T follicular helper cell (primary cell): ENCODE data around the gene USE1.

Experiments
- DNase-seq: peaks from one replicate; pipeline ENCODE4 v3.0.0-alpha.2; 2020; ENCODE audit warnings: low read depth

USE1 gene

DNA sequence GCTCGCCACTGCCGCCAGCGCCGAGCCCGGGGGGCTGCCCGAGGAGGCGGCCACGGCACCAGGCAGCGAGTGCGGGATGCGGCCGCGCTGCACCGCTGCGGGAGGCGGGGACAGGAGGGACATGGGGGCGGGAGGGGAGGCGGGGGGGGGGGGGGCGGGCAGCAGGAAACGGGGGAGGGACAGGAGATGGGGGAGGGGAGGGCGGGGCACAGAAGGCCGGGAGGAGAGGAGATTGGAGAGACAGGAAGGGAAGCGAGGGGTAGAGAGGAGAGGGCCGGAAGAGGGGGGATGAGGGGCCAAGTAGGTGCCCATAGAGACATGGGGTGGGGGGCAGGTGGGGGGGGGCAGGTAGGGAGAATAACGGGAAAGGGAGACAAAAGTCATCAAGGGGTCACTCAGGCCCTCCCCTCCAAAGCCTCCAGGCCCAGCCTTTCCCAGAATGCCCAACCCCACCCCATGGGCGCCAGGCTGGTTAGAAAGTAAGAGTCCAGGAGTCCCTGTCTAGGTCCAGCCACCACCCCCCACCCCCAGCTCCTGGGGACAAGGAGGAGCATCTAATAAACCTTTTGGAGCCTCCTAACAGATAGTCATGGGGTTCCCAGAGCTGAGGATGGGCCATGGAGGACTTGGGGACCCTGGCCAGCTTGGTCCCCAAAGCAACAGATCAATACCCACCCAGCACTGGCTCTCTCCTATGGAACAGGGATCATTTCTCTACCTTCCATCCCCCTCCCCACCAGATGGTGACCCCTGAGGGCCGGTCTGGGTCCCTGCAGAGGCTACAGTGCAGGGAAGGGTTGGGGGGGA is 21.0 kb downstream of the USE1 start:
- DNase-seq: no peak

DNA sequence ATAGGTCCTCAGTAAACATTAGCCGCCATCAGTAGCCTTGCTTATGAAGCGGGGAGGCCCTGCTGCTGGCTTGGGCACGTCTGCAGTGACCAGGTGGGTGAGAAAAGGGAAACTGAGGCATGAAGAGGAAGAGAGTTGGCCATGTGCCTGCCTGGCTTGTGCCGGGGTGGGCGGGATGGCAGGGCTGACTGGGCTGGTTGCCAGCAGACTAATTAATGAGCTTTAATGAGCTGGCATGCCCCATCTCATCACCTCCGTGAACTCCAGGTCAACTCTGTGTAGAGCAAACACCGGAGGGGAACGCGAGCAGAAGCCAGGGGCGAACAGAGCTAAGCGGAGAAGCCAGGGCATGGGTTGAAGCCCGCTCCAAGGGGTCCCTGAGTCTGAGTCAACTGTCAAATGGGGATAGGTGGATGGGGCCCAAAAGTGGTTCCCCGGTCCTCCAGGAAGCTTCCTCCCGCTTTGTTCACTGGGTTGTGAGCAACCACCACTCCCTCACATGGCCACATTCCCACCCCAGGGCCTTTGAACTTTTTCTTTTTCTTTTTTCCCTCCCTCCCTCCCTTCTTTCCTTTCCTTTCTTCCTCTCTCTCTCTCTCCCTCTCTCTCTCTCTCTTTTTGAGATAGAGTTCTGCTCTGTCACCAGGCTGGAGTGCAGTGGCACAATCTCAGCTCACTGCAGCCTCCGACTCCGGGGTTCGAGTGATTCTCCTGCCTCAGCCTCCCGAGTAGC is 21.8 kb downstream of the USE1 start:
- no peak for DNase-seq

DNA sequence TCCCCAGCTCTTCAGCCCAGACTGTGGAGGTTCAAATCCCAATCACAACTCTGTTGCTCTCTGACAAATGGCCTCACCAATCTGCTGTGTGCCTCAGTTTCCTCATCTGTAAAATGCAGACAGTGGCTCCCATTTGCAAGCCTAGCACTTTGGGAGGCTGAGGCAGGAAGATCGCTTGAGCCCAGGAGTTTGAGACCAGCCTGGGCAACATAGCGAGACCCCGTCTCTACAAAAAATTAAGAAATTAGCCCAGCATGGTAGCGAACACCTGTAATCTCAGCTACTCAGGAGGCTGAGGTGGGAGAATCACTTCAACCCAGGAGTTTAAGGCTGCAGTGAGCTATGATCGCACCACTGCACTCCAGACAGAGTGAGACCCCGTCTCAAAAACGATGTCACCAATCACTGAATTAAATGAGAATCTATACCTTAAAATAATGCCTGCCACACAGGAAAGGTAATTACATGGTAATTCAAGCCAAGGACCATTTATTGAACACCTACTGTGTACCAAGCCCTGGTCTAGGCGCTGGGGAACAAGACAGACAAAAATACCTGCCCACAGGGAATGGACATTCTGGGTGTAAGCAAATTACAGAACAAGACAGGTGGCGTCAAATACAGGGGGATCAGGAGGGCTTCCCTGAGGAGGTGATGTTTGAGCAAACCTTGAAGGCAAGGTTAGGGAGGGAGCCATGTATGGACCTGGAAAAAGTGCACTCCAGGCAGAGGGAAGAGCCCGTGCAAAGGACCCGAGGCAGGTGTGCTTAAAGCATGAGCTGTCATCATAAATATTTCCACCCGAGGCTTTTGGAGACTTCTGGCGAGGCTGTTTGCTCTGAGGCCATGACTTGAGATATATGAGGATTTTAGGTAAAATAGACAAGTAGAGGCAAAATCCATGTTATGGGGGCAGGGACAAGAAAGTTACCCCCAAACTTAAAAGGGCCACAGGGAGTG is 22.9 kb downstream of the USE1 start:
- DNase-seq: no peak

DNA sequence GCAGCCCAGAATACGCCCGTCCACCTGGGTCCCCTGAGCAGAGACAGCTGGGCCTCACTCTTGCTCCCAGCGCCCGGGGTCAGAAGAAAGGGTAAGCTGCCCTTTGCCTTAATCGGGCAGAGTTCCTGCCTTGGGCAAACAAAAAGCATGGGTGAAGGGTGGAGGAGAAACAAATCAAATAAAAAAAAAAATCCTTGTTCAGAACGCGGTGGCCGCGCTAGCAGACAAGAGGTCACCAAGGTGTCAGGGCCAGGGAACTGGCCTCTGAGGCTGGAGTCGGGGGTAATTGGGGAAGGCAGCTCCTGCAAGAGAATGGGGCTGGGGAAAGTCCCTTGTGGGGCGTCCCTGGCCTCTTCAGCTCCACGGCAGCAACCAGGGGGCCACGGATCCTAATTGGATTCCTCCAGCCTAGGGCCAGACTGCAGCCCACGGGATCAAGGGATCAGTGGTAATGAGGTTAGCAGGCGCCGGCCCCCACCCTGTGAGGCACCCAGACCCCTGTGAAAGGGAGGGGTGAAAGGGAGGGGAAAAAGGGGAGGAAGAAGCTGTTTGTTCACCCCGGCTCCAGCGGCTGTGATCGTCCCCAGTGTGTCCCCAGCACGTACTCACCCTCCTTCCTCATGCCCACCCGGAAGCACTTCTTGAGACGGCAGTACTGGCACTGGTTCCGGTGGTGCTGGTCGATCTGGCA is 25.1 kb downstream of the USE1 start:
- no peak for DNase-seq

DNA sequence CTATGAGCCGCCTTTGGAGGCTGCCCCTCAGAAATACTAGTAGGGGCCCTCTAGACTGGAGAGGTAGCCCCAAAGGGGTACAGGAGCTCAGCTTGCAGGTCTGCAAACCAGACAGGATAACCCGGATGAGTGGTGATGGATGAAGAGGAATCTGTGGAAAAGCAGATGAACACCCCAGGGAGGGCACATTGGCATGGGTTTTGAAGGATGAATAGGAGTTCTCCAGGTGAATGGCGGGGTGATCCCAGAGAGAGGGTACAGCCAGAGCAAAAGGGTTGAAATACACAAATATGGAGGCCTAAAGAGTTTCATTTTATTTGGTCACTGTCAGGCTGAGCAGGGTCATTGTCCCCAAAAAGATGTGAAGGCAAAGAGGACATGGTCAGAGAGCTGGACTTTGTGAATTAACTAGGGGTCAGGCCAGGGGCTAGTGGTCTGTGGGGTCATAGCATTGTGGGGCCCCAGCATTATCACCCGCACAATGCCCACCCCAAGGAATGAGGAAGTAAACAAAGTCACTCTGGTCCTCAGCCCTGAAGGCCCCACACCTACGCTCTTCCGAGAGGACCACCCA is 25.8 kb downstream of the USE1 start:
- DNase-seq: no peak

DNA sequence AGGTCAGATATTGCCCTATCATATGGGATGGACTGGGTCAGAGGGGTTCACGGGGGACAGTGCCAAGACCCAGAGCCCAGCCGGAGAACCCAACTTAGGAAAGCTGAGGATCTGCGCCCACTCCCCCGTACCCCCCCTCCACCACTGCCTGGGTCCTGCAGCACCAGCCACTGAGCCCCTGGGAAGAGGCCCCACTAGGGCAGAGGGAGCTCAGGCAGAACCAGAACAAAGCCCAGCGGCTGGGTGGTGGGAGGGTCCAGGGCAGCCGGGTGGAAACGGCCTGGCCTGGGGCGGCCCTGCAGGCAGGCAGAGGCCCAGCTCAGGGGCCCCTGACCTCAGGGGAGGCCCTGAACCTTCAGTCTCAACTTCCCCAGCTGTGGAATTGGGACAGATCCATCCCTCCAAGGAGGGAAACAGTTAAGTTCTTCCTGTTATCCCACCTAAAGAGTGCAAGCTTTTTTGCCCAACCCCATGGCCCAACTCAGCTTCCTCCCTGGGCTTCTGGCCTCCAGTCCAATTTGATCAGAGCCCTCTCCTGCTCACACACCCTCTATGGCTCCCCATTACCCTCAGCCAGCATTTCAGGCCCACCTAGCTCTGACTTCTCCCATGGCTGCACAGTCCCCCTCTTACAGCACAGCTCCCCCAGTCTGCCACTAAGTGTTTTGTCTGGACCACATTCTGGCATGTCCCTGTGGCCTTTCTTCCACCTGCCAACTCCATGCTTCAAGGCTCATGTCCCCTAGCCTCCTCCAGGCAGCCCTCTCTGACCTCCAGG is 27.5 kb downstream of the USE1 start:
- DNase-seq: no peak

DNA sequence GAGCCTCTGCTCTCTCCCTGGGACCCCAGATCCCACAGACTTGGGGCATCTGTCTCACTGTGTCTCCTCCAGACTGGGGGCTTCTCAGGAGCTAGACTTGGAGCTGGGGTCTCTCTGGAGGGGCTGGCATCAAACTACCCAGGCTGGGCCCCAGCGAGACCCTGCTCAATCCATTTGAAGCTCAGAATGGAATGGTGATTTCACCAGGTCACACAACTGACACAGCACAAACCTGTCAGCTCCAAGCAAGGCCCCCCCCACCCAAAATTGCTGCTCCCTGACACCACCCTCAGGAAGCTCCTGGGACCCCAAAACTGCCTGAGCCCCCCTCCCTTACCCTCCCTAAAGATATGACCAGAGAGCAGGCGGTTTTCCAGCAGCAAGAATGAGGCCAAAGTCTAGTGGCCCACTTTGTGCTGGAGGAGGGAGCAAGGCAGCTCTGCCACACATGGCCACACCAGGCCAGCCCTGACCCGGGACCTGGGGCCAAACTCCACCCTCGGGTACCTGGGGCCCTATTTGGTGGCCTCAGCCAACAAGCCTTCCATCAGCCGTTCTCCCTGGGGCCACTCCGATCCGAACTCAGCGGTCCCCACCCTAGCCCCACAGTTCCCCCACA is 28.2 kb downstream of the USE1 start:
- no peak for DNase-seq

DNA sequence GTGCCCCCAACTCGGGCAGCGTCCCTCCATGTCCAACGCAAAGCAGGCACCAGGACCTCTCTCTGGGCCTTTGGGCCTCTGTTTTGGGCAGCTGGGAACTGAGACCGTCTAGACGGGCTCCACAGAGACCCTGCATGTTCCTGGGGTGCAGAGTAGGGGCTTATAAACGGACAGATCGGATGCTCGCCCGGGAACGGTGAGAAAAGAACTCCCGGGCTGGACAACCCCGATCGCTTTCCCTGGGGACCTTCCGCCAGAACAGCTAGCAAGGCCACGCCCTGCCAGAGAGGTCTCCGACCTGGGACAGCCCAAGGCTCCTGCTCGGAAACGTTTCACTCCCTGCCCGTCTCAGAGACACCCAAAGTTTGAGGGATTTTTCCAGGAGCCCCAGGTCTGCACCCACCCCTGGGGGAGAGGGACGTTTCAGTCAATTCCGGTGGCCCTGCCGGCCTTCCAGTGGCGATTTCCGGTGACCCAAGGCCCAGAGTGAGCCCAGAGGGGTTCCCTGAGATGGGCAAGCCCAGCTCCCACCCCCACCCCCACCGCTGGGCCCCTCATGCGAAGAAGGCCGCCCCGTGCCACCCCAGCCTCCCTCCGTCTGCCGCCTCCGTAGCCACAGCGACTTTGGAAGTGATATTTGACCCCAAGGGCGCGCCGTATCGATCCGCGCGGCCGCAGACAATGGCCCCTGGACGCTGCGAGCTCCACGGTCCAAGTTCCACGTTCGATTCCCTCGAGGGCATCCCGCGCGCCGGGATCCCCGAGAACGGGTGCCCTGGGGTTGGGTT is 28.9 kb downstream of the USE1 start:
- DNase-seq: no peak

DNA sequence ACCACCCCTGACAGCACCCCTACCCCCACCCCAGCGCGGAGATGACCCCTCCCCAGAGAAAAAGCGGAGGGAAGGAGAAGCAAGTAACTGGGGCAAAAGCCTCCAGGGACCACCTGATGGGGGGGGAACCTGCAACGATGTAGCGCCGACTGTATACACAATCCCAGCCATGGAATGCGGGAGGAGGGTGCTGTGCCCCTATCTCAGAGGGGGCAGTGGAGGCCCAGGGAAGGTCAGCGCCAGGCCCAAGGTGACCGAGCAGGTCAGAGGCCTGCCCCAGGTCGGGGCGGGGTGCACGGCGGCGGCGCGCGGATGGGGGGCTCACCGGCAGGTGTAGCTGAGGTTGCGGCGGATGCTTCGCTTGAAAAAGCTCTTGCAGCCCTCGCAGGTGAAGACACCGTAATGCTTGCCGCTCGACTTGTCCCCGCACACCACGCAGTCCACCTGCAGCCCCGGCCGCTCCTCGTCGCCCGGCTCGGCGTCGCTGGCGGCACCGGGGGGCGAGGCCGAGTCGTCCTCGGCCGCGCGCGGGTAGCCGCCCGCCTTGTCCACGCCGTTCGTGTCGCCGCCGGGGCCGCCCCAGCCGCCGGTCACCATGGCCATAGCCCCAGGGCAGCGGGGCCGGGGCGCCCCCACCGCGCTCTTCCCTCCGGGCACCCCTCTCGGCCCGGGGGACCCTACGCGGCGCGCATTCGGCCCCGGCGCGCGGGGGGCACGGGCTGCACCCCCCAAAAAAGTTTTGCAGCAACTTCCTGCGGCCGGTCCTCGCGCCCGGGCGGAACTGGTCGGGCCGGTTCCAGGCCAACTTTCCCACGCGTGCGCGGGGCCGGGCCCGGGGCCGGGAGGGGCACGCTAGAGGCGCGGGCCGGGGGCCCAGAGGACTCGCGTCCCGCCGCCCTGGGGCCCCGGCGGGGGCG is 29.7 kb downstream of the USE1 start:
- no peak for DNase-seq

DNA sequence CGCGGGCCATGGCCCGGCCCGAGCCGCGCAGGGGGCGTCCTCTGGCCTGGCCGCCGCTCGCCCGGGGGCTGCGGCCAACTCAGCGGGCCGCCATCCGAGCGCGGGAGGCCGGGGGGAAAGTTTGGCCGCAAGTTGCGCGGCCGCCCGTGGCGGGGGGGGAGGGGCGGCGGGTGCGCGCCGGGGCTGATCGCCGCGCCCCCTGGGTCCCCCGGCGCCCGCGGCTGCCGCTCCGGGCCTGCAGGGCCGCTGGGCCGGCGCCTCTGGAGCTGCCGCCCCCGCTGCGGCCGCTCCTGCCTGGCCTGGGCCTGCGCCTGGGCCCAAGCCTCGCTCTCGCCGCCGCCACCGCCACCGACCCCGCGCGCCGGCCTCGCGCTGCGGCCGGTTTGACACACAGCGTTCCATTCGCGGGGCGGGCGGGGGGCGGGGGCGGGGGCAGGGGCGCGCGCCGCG is 30.4 kb downstream of the USE1 start, which contains the start of gene NR2F6:
TSS of gene NR2F6 (minus strand) at position 385 of the 450 bp plus-strand sequence. CDS start 699 bp downstream, outside the sequence.
- DNase-seq: no peak

DNA sequence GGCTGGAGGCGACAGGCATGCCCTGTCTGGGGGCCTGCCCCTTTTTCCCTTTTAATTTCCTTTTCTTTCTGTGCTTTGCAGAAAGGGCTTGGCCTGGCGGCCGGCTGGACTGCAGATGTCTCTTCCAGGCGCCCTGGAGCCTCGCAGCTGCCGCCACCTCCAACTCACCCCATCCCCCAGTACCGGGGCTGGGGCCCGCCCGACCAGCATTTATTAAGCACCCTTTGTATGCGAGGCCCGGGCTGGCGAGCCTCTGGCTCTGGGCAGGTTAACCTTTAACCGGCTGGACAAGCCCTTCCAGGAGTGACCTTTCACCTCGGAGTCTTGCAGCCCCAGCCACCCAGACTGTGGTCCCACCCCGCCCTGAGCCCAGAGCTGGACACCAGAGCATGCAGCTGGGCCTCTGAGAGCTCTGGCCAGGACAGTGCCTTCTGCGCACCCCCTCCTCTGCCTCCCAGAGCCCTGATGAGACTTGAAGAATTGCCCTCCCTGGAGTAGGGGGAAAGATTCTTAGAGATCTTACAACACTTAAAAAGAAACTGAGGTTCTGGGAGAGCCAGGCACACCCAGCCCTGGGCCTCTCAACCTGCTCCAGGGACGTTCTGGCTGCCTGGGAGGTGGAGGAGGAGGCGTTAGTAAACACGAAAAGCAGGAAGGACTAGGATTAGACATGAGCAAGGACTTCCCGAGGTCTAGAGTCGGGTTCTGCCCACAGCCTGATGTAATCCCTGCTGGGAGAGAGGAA is 31.7 kb downstream of the USE1 start:
- no peak for DNase-seq

DNA sequence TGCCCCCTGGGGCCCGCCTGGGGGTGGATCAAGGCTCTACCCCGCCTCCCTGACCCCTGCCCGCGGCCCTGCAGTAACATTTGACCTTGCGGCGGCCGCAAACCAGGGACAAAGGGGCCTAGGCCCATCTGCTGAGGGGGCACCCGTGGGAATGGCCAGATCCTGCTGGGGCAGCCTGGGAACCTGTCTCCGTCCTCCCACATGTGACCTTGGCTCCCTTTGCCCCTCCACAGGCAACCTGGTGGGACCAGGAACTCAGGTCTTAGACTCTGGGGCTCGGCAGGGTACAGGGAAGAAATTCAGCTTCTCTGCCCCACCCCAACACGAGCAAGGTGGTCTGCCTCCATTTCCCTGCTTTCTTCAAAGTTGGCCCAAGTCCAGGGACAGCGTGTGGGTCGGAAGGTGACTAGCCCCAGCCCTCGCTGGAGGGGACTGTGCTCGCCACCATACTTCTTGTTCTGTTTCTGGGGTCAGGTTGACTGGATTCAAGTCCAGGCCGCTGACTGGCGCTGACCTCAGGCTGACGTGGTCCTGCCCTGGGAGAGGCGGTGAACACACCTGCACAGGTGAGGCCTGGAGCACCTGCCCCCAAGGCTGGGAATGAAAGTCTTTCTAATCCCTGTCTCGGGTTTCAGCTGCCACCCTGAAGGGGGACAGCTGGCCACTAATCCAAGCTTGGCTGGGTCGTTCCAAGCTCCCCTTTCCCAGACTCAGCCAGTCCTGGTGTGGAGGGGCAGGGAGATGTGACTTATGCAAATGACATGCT is 33.0 kb downstream of the USE1 start:
- no peak for DNase-seq

DNA sequence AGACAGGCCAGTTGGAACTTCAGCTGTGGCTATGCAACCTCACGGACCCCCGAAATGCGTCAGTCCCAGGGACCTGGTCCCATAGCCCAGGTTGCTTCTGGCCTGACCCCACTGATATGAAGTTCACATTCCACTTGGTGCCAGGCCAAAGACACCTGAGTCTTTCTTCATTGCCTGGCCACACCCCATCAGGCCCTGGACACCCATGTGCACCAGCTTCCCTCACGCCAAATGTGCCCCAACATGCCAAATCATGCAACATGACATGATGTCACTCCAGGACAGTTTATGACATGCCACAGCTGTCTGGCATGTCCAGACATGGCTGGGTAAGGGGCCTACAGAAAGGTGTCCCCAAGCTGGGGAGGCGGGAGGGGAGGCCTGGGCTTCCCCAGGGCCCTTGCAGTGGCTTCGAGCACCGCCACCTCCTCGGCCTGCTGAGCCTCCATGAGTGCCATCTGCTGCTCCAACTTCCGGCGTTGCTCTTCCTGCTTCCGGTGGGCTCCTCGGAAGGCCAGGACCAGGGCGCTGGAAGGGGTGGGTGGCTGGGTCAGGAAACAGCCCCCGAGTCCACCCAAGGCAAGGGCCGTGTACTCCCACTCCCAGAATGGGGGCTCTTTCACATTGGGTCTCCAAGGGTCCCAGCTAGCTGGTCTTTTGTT is 34.9 kb downstream of the USE1 start:
- no peak for DNase-seq

DNA sequence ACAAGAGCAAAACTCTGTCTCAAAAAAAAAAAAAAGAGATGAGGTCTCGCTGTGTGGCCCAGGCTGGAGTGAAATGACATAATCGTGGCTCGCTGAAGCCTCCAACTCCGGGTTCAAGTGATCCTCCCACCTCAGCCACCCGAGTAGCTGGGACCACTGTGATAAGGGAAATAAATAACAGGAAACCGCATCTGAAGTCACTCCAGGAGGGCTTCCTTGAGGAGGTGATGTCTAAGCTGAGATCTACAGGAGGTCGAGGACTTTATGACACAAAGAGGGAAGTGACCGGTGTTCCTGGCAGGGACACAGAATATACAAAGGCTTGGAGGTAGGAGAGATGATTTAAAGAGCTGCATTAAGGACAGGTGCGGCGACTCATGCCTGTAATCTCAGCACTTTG is 39.5 kb downstream of the USE1 start:
- no peak for DNase-seq

DNA sequence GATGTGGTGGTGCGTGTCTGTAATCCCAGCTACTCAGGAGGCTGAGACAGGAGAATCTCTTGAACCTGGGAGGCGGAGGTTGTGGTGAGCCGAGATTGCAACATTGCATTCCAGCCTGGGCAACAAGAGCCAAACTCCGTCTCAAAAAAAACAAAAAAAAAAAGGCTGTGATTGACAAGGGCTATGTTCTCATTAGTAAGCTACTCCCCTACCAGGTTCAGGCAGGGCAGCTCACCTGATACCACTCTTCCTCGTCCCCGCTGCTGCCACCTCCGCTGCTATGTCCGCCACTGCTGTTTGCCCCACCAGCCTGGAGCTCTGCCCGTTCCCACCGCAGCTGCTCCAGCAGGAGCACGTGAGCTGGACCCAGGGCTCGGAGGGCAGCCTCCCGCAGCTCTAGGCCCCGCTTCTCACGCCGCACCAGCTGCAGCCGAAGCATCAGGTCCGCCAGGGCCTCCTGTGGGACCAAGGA is 40.0 kb downstream of the USE1 start:
- no peak for DNase-seq

DNA sequence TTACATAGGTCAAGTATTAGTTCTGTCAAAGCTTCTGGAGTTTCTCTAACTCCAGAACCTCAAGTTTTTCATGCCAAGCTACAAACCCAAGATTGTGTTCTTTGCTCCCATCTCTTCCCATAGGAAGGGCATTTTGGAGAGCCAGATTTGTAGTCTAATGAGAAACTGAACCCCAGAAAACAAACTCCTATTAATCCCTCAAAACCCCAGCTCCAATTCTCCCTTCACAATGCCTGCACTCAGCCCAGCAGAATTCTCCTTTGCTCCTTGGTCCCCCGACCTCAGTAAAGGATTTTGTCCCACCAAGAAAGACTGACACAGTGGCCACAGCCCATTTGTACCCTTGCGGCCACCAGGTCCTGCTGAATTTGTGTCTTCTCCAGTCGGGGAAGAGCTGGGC is 41.0 kb downstream of the USE1 start:
- DNase-seq: no peak
